ENCODE data around the gene GTSE1. TPM values are rescaled to one million over a fixed set of nuclear protein-coding genes. Genes with fewer than 3 reads are reported as not detected.

Gene GTSE1
- total RNA-seq, 2 donors from 2014 or later = 2.2 to 7.9 TPM

Other genes starting within 250 kb of the GTSE1 start
- gene PPARA, start 146.3 kb upstream of the GTSE1 start, total RNA-seq = 10 to 100 TPM; 70.4 to 73.9 TPM
- 1 to 10 TPM; 5.5 to 8.1 TPM for gene CDPF1, start 46.6 kb upstream of the GTSE1 start, total RNA-seq
- gene PKDREJ, start 33.5 kb upstream of the GTSE1 start, total RNA-seq = under 1 TPM; 0.42 to 0.55 TPM
- 100 to 1,000 TPM; 118 to 132 TPM for gene TTC38, start 28.9 kb upstream of the GTSE1 start, total RNA-seq
- 10 to 100 TPM; 30.9 to 44.5 TPM for gene TRMU, start 38.8 kb downstream of the GTSE1 start, total RNA-seq
- 1 to 10 TPM; 1.8 to 4.9 TPM for gene CELSR1, start 240.8 kb downstream of the GTSE1 start, total RNA-seq

Data from left colon (tissue), 2 donors.